Neural progenitor cell (in vitro differentiated cells): Measurements from ENCODE around the gene LRRC45.

Experiments
- EZH2 ChIP-seq: fragments of 200-600 bp; sonication (generic); IDR thresholded peaks from 2 replicates; pipeline ENCODE4 v1.6.1; 2017; ENCODE audit warnings: antibody characterized with exemption, mild to moderate bottlenecking, moderate library complexity
- EZH2phosphoT487 ChIP-seq: fragments of 200-600 bp; sonication (generic); IDR thresholded peaks from 2 replicates; pipeline ENCODE4 v1.6.1; 2017; ENCODE audit warnings: antibody characterized with exemption
- TF ChIP-seq, protein P1 (sequence below): fragments of 200-600 bp; sonication (generic); IDR thresholded peaks from 2 replicates; pipeline ENCODE4 v1.5.1; 2017; ENCODE audit warnings: antibody characterized with exemption, mild to moderate bottlenecking

DNA sequence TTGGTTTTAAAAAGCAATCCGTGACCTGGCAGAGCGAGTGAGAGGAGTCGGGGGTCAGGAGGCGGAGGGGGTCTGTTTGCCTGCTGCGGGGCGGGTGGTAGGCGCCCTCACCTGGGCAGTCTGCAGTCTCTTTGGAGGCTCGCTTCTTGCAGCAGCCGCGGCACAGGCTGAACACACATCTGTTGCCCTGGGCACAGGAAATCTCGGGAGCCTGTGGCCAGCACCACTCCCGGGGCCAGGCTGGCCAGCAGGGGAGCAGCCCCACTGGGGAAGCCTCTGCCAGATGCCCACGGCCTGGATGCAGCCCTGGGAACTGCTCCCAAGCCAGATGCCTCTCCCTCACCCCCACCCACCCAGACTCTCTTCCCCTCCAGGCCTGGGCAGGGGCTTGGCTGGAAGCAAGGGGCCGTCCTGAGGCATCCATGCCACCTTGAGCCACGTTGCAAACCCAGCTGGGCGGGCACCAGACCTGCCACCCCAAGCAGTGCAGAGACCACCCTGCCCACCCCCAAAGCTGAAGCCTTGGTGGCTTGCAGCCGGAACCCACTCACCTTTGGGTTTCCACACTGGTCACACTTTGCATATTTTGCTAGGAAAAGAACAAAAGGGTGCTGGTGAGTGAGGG lies 35.2 kb downstream of the LRRC45 start:
- TF ChIP-seq, protein P1, sequence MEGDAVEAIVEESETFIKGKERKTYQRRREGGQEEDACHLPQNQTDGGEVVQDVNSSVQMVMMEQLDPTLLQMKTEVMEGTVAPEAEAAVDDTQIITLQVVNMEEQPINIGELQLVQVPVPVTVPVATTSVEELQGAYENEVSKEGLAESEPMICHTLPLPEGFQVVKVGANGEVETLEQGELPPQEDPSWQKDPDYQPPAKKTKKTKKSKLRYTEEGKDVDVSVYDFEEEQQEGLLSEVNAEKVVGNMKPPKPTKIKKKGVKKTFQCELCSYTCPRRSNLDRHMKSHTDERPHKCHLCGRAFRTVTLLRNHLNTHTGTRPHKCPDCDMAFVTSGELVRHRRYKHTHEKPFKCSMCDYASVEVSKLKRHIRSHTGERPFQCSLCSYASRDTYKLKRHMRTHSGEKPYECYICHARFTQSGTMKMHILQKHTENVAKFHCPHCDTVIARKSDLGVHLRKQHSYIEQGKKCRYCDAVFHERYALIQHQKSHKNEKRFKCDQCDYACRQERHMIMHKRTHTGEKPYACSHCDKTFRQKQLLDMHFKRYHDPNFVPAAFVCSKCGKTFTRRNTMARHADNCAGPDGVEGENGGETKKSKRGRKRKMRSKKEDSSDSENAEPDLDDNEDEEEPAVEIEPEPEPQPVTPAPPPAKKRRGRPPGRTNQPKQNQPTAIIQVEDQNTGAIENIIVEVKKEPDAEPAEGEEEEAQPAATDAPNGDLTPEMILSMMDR, result no peak
- TF ChIP-seq EZH2 (no peak), EZH2phosphoT487 (no peak)
